ENCODE measurements around the gene ELOVL3. TPM values are rescaled to one million over a fixed set of nuclear protein-coding genes. Genes with fewer than 3 reads are reported as not detected.

The ELOVL3 gene
- total RNA-seq, 1 experiment from 2014 or later = 0.17 TPM

DNA sequence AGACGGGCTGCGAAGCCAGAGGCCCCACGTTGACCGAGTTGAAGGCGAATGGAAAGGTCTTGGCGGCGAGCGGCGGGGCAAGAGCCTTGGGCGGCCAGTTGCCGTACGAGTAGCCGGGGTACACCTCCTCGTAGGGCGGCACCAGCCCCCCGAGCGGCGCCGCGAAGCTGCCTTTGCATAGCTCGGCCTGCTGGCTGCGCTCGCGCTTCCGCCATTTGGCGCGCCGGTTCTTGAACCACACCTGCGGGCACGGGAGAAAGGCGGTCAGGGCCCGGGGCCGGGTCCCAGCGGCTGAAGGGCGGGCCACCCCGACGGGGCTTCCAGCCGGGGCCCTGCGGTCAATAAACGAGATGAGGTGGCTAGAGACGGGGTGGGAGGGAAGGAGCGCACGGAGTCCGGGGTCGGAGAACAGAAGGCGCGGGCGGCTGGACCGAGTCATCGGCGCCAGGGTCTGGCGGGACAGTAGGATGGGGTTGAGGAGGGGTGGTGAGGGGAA, 4.8 kb downstream of the ELOVL3 start:
- POLR2A ChIA-PET = interaction anchor here (0.8 to 2.0 kb wide), 7 partner anchors 10 to 270 kb away, joined by 3 to 8 read pairs (median 6); partner anchors contain the start of genes GBF1 and NOLC1
- Mint-ChIP-seq H3K9me3 (no peaks in the 10 kb centered on the region), H3K4me3 (peak overlapping the region; percentile 62), H3K27me3 (ENCODE audit: low read depth) (peaks cover 99% of the 10 kb centered on the region), H3K4me1 (peaks cover 3% of the 10 kb centered on the region; the same call in 1 of the 2 replicates), H3K36me3 (no peaks in the 10 kb centered on the region), H3K27ac (no peak overlapping the region)
- peak; percentile 13 for ATAC-seq
- TF ChIP-seq MYBL2 (CRISPR knock-in tag; IDR thresholded peaks at IDR 0.05) = no peak
- 0 out of 2 replicates have a peak, but pooled peaks have one; percentile 28 for TF ChIP-seq ARID4B (CRISPR knock-in tag; IDR thresholded peaks at IDR 0.05; ENCODE audit: borderline replicate concordance)
- no peak for TF ChIP-seq ZNF396 (CRISPR knock-in tag; IDR thresholded peaks at IDR 0.05; ENCODE audit: borderline replicate concordance)
- TF ChIP-seq, protein P1, sequence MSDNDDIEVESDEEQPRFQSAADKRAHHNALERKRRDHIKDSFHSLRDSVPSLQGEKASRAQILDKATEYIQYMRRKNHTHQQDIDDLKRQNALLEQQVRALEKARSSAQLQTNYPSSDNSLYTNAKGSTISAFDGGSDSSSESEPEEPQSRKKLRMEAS (CRISPR knock-in tag; IDR thresholded peaks at IDR 0.05) = 0 out of 2 replicates have a peak, but pooled peaks have one; percentile 8
- peak; percentile 60; the same call in 1 of the 2 replicates for TF ChIP-seq HMGXB4 (CRISPR knock-in tag; IDR thresholded peaks at IDR 0.05)
- TF ChIP-seq FOXK1 (CRISPR knock-in tag; IDR thresholded peaks at IDR 0.05) = peak; percentile 31; the same call in 1 of the 2 replicates
- DNase-seq (ENCODE audit: low spot score) = peak; percentile 76
- CTCF ChIA-PET = interaction anchor here (0.7 to 18.9 kb wide), 53 partner anchors 9 to 628 kb away, joined by 3 to 906 read pairs (median 7); partner anchors contain the start of genes ACTR1A, CUEDC2, FBXL15 and GBF1

- no peaks in the 10 kb centered on the region for H3K9me3 Mint-ChIP-seq
- H3K36me3 Mint-ChIP-seq = no peaks in the 10 kb centered on the region
- ATAC-seq (peak; percentile 68), DNase-seq (ENCODE audit: low spot score) (peak; percentile 89)
- ChIA-PET POLR2A (interaction anchor here (0.7 to 2.0 kb wide), 7 partner anchors 10 to 120 kb away, joined by 3 to 8 read pairs (median 6); partner anchors contain the start of genes GBF1 and PITX3), CTCF (interaction anchor here (0.5 to 18.9 kb wide), 69 partner anchors 8 to 629 kb away, joined by 3 to 906 read pairs (median 5); partner anchors contain the start of genes ACTR1A, CUEDC2, FBXL15 and GBF1)
- peaks cover 99% of the 10 kb centered on the region for H3K27me3 Mint-ChIP-seq (ENCODE audit: low read depth)
- peaks cover 3% of the 10 kb centered on the region; the same call in 1 of the 2 replicates for H3K4me1 Mint-ChIP-seq
- peak overlapping the region; percentile 62 for H3K4me3 Mint-ChIP-seq
- no peak overlapping the region for H3K27ac Mint-ChIP-seq
- TF ChIP-seq IRF2 (CRISPR knock-in tag; IDR thresholded peaks at IDR 0.05; ENCODE audit: borderline replicate concordance, low read depth) (no peak), HMGXB4 (CRISPR knock-in tag; IDR thresholded peaks at IDR 0.05) (0 out of 2 replicates have a peak, but pooled peaks have one; percentile 49), SP1 (CRISPR knock-in tag; conservative IDR thresholded peaks at IDR 0.05) (peak; percentile 57; the same call in 1 of the 2 replicates), ZNF138 (CRISPR knock-in tag; conservative IDR thresholded peaks at IDR 0.05) (peak; percentile 82; the same call in 1 of the 2 replicates), NR3C1 (CRISPR knock-in tag; conservative IDR thresholded peaks at IDR 0.05; ENCODE audit: low read depth) (no peak), ZNF671 (CRISPR knock-in tag; IDR thresholded peaks at IDR 0.05) (no peak), FOXP1 (CRISPR knock-in tag; IDR thresholded peaks at IDR 0.05; ENCODE audit: borderline replicate concordance) (peak; percentile 62; the same call in 1 of the 2 replicates), ZNF423 (CRISPR knock-in tag; IDR thresholded peaks at IDR 0.05) (peak; percentile 57; the same call in 1 of the 2 replicates), ZNF263 (CRISPR knock-in tag; IDR thresholded peaks at IDR 0.05; ENCODE audit: low read depth) (no peak)
- TF ChIP-seq, protein P2, sequence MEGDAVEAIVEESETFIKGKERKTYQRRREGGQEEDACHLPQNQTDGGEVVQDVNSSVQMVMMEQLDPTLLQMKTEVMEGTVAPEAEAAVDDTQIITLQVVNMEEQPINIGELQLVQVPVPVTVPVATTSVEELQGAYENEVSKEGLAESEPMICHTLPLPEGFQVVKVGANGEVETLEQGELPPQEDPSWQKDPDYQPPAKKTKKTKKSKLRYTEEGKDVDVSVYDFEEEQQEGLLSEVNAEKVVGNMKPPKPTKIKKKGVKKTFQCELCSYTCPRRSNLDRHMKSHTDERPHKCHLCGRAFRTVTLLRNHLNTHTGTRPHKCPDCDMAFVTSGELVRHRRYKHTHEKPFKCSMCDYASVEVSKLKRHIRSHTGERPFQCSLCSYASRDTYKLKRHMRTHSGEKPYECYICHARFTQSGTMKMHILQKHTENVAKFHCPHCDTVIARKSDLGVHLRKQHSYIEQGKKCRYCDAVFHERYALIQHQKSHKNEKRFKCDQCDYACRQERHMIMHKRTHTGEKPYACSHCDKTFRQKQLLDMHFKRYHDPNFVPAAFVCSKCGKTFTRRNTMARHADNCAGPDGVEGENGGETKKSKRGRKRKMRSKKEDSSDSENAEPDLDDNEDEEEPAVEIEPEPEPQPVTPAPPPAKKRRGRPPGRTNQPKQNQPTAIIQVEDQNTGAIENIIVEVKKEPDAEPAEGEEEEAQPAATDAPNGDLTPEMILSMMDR (IDR thresholded peaks at IDR 0.05) = peak; percentile 94
- TF ChIP-seq, protein P1 (CRISPR knock-in tag; IDR thresholded peaks at IDR 0.05) = 0 out of 2 replicates have a peak, but pooled peaks have one; percentile 37
Measured at GRCh38 chr10:102231357-102232318, 5.5 kb downstream of the ELOVL3 start.
